Mucosa of rectum (tissue), 2 donors: ENCODE measurements around the gene GLYR1.

ENCODE experiments used
- H3K27ac ChIP-seq, 2 donors: one replicate each; pipeline ENCODE4 v1.7.0; 2013; ENCODE audit warnings: inconsistent platforms in 2 of 2, low read depth in 2 of 2, low read length in 2 of 2
- H3K27me3 ChIP-seq, 2 donors: one replicate each; pipeline ENCODE4 v1.7.0; 2013; ENCODE audit warnings: low read length in 2 of 2; ENCODE audit not compliant: control insufficient read depth in 2 of 2, insufficient read depth in 2 of 2
- H3K36me3 ChIP-seq, 2 donors: one replicate each; pipeline ENCODE4 v1.7.0; 2013; ENCODE audit warnings: low read length in 2 of 2; ENCODE audit not compliant: control insufficient read depth in 2 of 2, insufficient read depth in 2 of 2
- H3K4me1 ChIP-seq, 2 donors: one replicate each; pipeline ENCODE4 v1.7.0; 2013; ENCODE audit warnings: low read length in 2 of 2, mild to moderate bottlenecking in 1 of 2; ENCODE audit not compliant: control insufficient read depth in 2 of 2, insufficient read depth in 2 of 2
- H3K4me3 ChIP-seq, 2 donors: one replicate each; pipeline ENCODE4 v1.7.0; 2013; ENCODE audit warnings: low read length in 2 of 2
- H3K9ac ChIP-seq, 2 donors: one replicate each; pipeline ENCODE4 v1.7.0; 2013; ENCODE audit warnings: low read length in 2 of 2, low read depth in 1 of 2, mild to moderate bottlenecking in 1 of 2
- H3K9me3 ChIP-seq, 2 donors: one replicate each; pipeline ENCODE4 v1.7.0; 2013; ENCODE audit warnings: low read length in 2 of 2; ENCODE audit not compliant: control insufficient read depth in 2 of 2
- donor health status: healthy.
- donor health status: Normal muscosa, but diverticular disease.

Gene GLYR1

GRCh38 chr16:4866586-4866985 is 19.5 kb upstream of the GLYR1 start:
- Histone ChIP-seq H3K27me3 (no peaks in the 10 kb centered on the region), H3K36me3 (peaks cover 19 to 35% of the 10 kb centered on the region in 2 donors), H3K9ac (no peak overlapping the region), H3K4me3 (no peak overlapping the region), H3K27ac (no peak overlapping the region), H3K9me3 (no peaks in the 10 kb centered on the region), H3K4me1 (peaks cover 0 to 6% of the 10 kb centered on the region in 2 donors)

- Histone ChIP-seq H3K9ac (no peak overlapping the region), H3K27me3 (no peaks in the 10 kb centered on the region), H3K9me3 (no peaks in the 10 kb centered on the region), H3K4me3 (no peak overlapping the region), H3K36me3 (peaks cover 20 to 36% of the 10 kb centered on the region in 2 donors), H3K27ac (no peak overlapping the region), H3K4me1 (peaks cover 0 to 6% of the 10 kb centered on the region in 2 donors)
These were observed 18.3 kb upstream of the GLYR1 start for GRCh38 chr16:4865231-4865860.

- Histone ChIP-seq H3K27me3 (no peaks in the 10 kb centered on the region), H3K36me3 (peaks cover 21 to 37% of the 10 kb centered on the region in 2 donors), H3K4me3 (no peak overlapping the region), H3K9me3 (no peaks in the 10 kb centered on the region), H3K27ac (no peak overlapping the region), H3K9ac (no peak overlapping the region), H3K4me1 (peaks cover 0 to 6% of the 10 kb centered on the region in 2 donors)
These were observed 17.6 kb upstream of the GLYR1 start for GRCh38 chr16:4864728-4865127.

GRCh38 chr16:4862639-4863038 is 15.6 kb upstream of the GLYR1 start:
- H3K4me1 ChIP-seq, result peaks cover 0 to 6% of the 10 kb centered on the region in 2 donors
- H3K36me3 ChIP-seq, result peaks cover 40 to 52% of the 10 kb centered on the region in 2 donors
- no peak overlapping the region for H3K9ac ChIP-seq

GRCh38 chr16:4860727-4861342 is 13.7 kb upstream of the GLYR1 start:
- Histone ChIP-seq H3K9ac (no peak overlapping the region), H3K27me3 (no peaks in the 10 kb centered on the region), H3K27ac (no peak overlapping the region), H3K4me1 (peaks cover 0 to 6% of the 10 kb centered on the region in 2 donors), H3K4me3 (no peak overlapping the region), H3K36me3 (peaks cover 50 to 54% of the 10 kb centered on the region in 2 donors), H3K9me3 (no peaks in the 10 kb centered on the region)

More at GRCh38 chr16:4862639-4863038, 15.6 kb upstream of the GLYR1 start:
- no peak overlapping the region for H3K27ac ChIP-seq
- no peaks in the 10 kb centered on the region for H3K27me3 ChIP-seq
- no peak overlapping the region for H3K4me3 ChIP-seq
- no peaks in the 10 kb centered on the region for H3K9me3 ChIP-seq

- no peaks in the 10 kb centered on the region for H3K9me3 ChIP-seq
- H3K36me3 ChIP-seq, result peaks cover 52 to 61% of the 10 kb centered on the region in 2 donors
- H3K9ac ChIP-seq, result no peak overlapping the region
- H3K27me3 ChIP-seq, result no peaks in the 10 kb centered on the region
- no peak overlapping the region for H3K4me3 ChIP-seq
- peaks cover 0 to 6% of the 10 kb centered on the region in 2 donors for H3K4me1 ChIP-seq
- no peak overlapping the region for H3K27ac ChIP-seq
These were observed 12.8 kb upstream of the GLYR1 start for GRCh38 chr16:4859900-4860255.

- Histone ChIP-seq H3K9me3 (no peaks in the 10 kb centered on the region), H3K27me3 (no peaks in the 10 kb centered on the region), H3K4me1 (peaks cover 0 to 6% of the 10 kb centered on the region in 2 donors), H3K36me3 (peaks cover 52 to 58% of the 10 kb centered on the region in 2 donors), H3K27ac (no peak overlapping the region), H3K9ac (no peak overlapping the region), H3K4me3 (no peak overlapping the region)
These were observed 12.3 kb upstream of the GLYR1 start for GRCh38 chr16:4859190-4859899.

GRCh38 chr16:4855804-4856203 is 8.7 kb upstream of the GLYR1 start:
- H3K27me3 ChIP-seq, result no peaks in the 10 kb centered on the region
- H3K4me3 ChIP-seq, result no peak overlapping the region
- H3K36me3 ChIP-seq, result peaks cover 46 to 49% of the 10 kb centered on the region in 2 donors
- H3K9ac ChIP-seq, result no peak overlapping the region
- H3K4me1 ChIP-seq, result peaks cover 0 to 3% of the 10 kb centered on the region in 2 donors
- H3K27ac ChIP-seq, result no peak overlapping the region
- H3K9me3 ChIP-seq, result no peaks in the 10 kb centered on the region

GRCh38 chr16:4855371-4855770 is 8.3 kb upstream of the GLYR1 start:
- Histone ChIP-seq H3K27ac (no peak overlapping the region), H3K9me3 (no peaks in the 10 kb centered on the region), H3K4me3 (no peak overlapping the region), H3K36me3 (peaks cover 42 to 44% of the 10 kb centered on the region in 2 donors), H3K9ac (no peak overlapping the region), H3K4me1 (peaks cover 0 to 3% of the 10 kb centered on the region in 2 donors), H3K27me3 (no peaks in the 10 kb centered on the region)

GRCh38 chr16:4852221-4852872 is 5.3 kb upstream of the GLYR1 start:
- Histone ChIP-seq H3K4me3 (no peak overlapping the region), H3K4me1 (peaks cover 18% of the 10 kb centered on the region in 2 donors), H3K36me3 (peaks cover 16 to 17% of the 10 kb centered on the region in 2 donors), H3K9me3 (no peaks in the 10 kb centered on the region), H3K9ac (no peak overlapping the region), H3K27ac (no peak overlapping the region), H3K27me3 (no peaks in the 10 kb centered on the region)
